Measurements from ENCODE around the gene PARD6G. TPM values are rescaled to one million over a fixed set of nuclear protein-coding genes. Genes with fewer than 3 reads are reported as not detected.

The PARD6G gene
- total and polyA plus RNA-seq, 9 of the 15 experiments (the other 6 are each of a cell fraction or from before 2014, with no cell fraction given) = 0.03 to 1.2 (median 0.26) TPM

GRCh38 chr18:80231151-80231550, 16.2 kb downstream of the PARD6G start:
- H3K9me1 ChIP-seq (ENCODE audit: control insufficient read depth, insufficient read depth, low read length) = no peaks in the 10 kb centered on the region
- no peaks in the 10 kb centered on the region for H3K9me3 ChIP-seq (replicated peaks; ENCODE audit: control insufficient read depth, insufficient read depth, low read depth, low read length)
- CTCF ChIA-PET (ENCODE audit: low intra/inter-chr PET ratio) = no interaction called here
- H2AFZ ChIP-seq (ENCODE audit: low read depth, low read length) = no peak overlapping the region
- no peaks in the 10 kb centered on the region for H3K36me3 ChIP-seq (ENCODE audit: control insufficient read depth, insufficient read depth, low read length)
- no peak overlapping the region for H3K4me2 ChIP-seq (ENCODE audit: insufficient read depth, low read length)
- 6% methylated on average over 6 of the region's 8 CpGs for WGBS (ENCODE audit: insufficient coverage, low coverage, missing lambda C conversion rate)
- ATAC-seq (no peak), FAIRE-seq (no peak), DNase-seq (ENCODE audit: extremely low read depth in 1 of 4, low spot score in 3 of 4) (no peak)
- no peak overlapping the region for H3K9ac ChIP-seq (ENCODE audit: insufficient read depth in 1 of 2, low read depth in 2 of 2, low read length in 2 of 2)
- POLR2A ChIA-PET = no interaction called here
- H3K4me3 ChIP-seq = no peak overlapping the region
- H3K27me3 ChIP-seq (ENCODE audit: control insufficient read depth in 2 of 2, insufficient read depth in 2 of 2, low read length in 2 of 2) = peaks cover 0 to 16% of the 10 kb centered on the region in 2 experiments; a peak in 2 of 5 replicates
- in situ Hi-C loops (cut with MboI) = no loop called here
- BruUV-seq (replicated peaks) = no TSS peak
- H4K20me1 ChIP-seq (replicated peaks; ENCODE audit: control insufficient read depth, insufficient read depth, low read length) = no peaks in the 10 kb centered on the region
- H3K4me1 ChIP-seq (replicated peaks in 1 of 2; ENCODE audit: control insufficient read depth in 2 of 2, insufficient read depth in 2 of 2, low read length in 2 of 2) = no peaks in the 10 kb centered on the region; a peak in 1 of 5 replicates
- no peaks in the 10 kb centered on the region for H3K79me2 ChIP-seq (ENCODE audit: control insufficient read depth, insufficient read depth, low read length)
- no peak overlapping the region for H3K27ac ChIP-seq (ENCODE audit: extremely low read depth, low read depth, low read length)
- intact Hi-C loops (cut with micrococcal nuclease) = no loop called here
- no peak for TF ChIP-seq RBM17 (IDR thresholded peaks at IDR 0.05; ENCODE audit: borderline replicate concordance, low read depth, low read length)
- TF ChIP-seq DPF2 (IDR thresholded peaks at IDR 0.05) = no peak
- TF ChIP-seq DLX4 (CRISPR knock-in tag; IDR thresholded peaks at IDR 0.05) = no peak
- TF ChIP-seq PHF20 (IDR thresholded peaks at IDR 0.05; ENCODE audit: partially characterized antibody) = no peak
- TF ChIP-seq IFI16 (CRISPR knock-in tag; IDR thresholded peaks at IDR 0.05) = no peak
- no peak for TF ChIP-seq ILF3 (IDR thresholded peaks at IDR 0.05; ENCODE audit: borderline replicate concordance)
- no peak for TF ChIP-seq MEF2A (IDR thresholded peaks at IDR 0.05; ENCODE audit: control insufficient read depth, low read depth, low read length)
- no peak for TF ChIP-seq ZKSCAN8 (CRISPR knock-in tag; IDR thresholded peaks at IDR 0.05)
- TF ChIP-seq BCL6 (CRISPR knock-in tag; IDR thresholded peaks at IDR 0.05) = no peak
- no peak for TF ChIP-seq GABPB1 (CRISPR knock-in tag; IDR thresholded peaks at IDR 0.05)
- no peak for TF ChIP-seq ETS2 (tag; IDR thresholded peaks at IDR 0.05; ENCODE audit: borderline replicate concordance, poor library complexity, severe bottlenecking)
- TF ChIP-seq ZNF280B (CRISPR knock-in tag; IDR thresholded peaks at IDR 0.05) = no peak
- TF ChIP-seq ZBTB40 (IDR thresholded peaks at IDR 0.05) = no peak
- no peak for TF ChIP-seq ZBTB40 (CRISPR knock-in tag; IDR thresholded peaks at IDR 0.05)
